AG04449 (cell line): ENCODE measurements around the gene CNN1.

ENCODE experiments used
- CTCF ChIA-PET: fragments of 350-600 bp; formaldehyde crosslinking; extraction: SDS; loops from one replicate; lab custom pipeline; 2021; ENCODE audit warnings: antibody characterized with exemption; lab: Yijun Ruan, JAX
- POLR2A ChIA-PET: fragments of 400-600, 350-600 bp; formaldehyde crosslinking; extraction: SDS; loops from one replicate; lab custom pipeline; 2020; ENCODE audit warnings: antibody characterized with exemption, inconsistent platforms; lab: Yijun Ruan, JAX
- DNase-seq: peaks from one replicate; pipeline ENCODE4 v3.0.0-alpha.2; 2010; ENCODE audit warnings: low read depth, low spot score
- H3K4me3 ChIP-seq: 2 replicates; pipeline ENCODE4 v1.5.1; 2011; ENCODE audit warnings: low read depth, mild to moderate bottlenecking, control low read depth, low read length
- CTCF ChIP-seq: IDR thresholded peaks from one replicate; pipeline ENCODE4 v1.5.1; 2011; ENCODE audit warnings: mild to moderate bottlenecking, moderate library complexity, low read length, control low read depth, inconsistent platforms; ENCODE audit not compliant: insufficient read depth; ENCODE audit errors: missing control alignments

CNN1 gene

GRCh38 chr19:11535792-11536595, 2.7 kb upstream of the CNN1 start:
- peak overlapping the region; percentile 51 for H3K4me3 ChIP-seq
- DNase-seq = no peak
- ChIA-PET CTCF (interaction anchor here (0.6 to 2.2 kb wide), 28 partner anchors 8 to 161 kb away, joined by 3 to 31 read pairs (median 4); partner anchors contain the start of genes ELOF1 and ZNF627), POLR2A (no interaction called here)
- TF ChIP-seq CTCF = peak; percentile 89

DNA sequence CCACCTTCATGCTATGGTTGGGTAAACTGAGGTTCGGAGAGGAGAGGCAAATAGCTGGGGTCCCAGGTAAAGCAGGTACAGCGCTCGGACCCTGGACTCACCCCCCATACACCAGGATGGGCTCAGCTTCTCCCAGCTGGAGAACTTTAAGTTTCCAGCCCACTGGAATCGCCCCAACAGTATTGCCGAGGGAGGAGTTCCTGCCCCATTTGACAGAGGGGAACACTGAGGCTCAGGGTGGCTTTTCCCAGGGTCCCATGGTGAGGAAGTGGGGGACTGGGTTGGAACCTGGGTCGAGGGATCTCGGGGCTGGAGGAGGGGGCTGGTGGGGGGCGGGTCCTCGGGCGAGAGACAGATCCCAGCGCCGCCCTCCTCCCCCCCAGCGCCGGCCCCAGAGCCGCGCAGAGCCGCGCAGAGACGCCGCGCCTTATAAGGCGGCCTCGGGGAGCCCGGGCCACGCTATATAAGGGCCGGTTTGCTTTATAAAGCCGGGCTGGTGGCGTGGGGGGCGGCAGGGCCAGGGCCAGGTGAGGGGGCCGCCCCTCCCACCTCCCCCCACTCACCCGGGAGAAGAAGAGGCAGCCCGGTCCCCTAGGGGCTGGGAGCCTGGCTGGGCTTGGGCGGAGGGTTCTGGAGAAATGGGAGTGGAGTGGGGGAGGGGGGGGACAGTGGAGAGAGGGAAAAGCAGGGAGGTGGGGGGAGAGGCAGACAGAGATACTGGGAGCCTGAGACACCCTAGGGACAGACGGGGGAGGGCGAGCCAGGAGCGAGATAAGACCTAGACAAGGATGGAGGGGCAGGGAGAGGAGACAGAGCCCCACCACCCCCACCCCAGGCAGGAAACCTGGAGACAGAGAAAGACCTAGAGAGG, 1.1 kb downstream of the CNN1 start:
- ChIA-PET CTCF (interaction anchor here (1.0 to 1.6 kb wide), 5 partner anchors 8 to 85 kb away, joined by 3 to 8 read pairs (median 3); partner anchors contain the start of genes ECSIT and ELOF1), POLR2A (no interaction called here)
- H3K4me3 ChIP-seq = peak overlapping the region; percentile 64
- no peak for TF ChIP-seq CTCF
- no peak for DNase-seq

- ChIA-PET POLR2A (interaction anchor here (1.6 kb wide), 1 partner anchor 11 kb away, joined by 5 read pairs; no protein-coding TSS in a partner anchor), CTCF (no interaction called here)
- no peak for TF ChIP-seq CTCF
- H3K4me3 ChIP-seq = peak overlapping the region; percentile 64; the same call in 1 of the 2 replicates
- DNase-seq = no peak
Observed at GRCh38 chr19:11540645-11541044, 2.0 kb downstream of the CNN1 start.

GRCh38 chr19:11541238-11541637, 2.6 kb downstream of the CNN1 start:
- CTCF ChIA-PET = no interaction called here
- no peak for DNase-seq
- POLR2A ChIA-PET = interaction anchor here (1.6 kb wide), 1 partner anchor 11 kb away, joined by 5 read pairs; no protein-coding TSS in a partner anchor
- no peak overlapping the region for H3K4me3 ChIP-seq
- TF ChIP-seq CTCF = no peak

DNA sequence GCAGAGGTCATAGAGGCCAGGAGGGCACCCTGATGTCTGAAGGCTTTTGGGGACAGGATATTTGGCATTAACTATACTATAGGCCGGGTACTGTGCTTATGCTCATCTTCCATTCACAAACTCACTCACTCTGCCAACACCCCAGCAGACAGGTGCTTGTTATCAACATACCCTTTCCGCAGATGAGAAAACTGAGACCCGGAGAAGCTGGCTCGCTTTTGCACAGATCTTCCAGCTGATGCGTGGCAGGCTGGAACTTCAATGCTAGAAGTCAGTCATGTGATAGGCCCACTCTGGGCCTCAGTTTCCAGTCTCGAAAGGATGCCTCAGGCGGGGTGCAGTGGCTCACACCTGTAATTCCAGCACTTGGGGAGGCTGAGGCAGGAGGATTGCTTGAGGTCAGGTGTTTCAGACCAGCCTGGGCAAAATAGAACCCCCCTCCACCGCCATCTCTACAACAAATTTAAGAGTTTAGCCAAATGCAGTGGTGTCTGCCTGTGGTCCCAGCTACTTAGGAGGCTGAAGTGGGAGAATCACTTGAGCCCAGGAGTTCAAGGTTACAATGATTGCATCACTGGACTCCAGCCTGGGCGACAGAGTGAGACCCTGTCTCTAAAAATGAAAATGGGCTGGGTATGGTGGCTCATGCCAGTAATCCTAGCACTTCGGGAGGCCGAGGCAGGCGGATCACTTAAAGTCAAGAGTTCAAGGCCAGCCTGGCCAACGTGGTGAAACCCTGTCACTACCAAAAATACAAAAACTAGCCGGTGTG, 9.5 kb downstream of the CNN1 start:
- ChIA-PET CTCF (interaction anchor here (1.1 to 4.3 kb wide), 4 partner anchors 9 to 66 kb away, joined by 3 to 31 read pairs (median 6); partner anchors contain the start of genes CNN1 and ELOF1), POLR2A (no interaction called here)
- H3K4me3 ChIP-seq = no peak overlapping the region
- DNase-seq = no peak
- no peak for TF ChIP-seq CTCF
